Measurements from ENCODE around the gene GARIN5B. TPM values are rescaled to one million over a fixed set of nuclear protein-coding genes. Genes with fewer than 3 reads are reported as not detected.
A peak's percentile ranks its signal among the peaks of the same experiment; 100 is the strongest.
"Not testable (repeated sequence)": the region's sequence is repeated elsewhere in the genome, so short reads cannot be mapped to it uniquely, and the experiment has no call there.

The GARIN5B gene
- total RNA-seq, 1 donor from 2014 or later, result 0.27 TPM

DNA sequence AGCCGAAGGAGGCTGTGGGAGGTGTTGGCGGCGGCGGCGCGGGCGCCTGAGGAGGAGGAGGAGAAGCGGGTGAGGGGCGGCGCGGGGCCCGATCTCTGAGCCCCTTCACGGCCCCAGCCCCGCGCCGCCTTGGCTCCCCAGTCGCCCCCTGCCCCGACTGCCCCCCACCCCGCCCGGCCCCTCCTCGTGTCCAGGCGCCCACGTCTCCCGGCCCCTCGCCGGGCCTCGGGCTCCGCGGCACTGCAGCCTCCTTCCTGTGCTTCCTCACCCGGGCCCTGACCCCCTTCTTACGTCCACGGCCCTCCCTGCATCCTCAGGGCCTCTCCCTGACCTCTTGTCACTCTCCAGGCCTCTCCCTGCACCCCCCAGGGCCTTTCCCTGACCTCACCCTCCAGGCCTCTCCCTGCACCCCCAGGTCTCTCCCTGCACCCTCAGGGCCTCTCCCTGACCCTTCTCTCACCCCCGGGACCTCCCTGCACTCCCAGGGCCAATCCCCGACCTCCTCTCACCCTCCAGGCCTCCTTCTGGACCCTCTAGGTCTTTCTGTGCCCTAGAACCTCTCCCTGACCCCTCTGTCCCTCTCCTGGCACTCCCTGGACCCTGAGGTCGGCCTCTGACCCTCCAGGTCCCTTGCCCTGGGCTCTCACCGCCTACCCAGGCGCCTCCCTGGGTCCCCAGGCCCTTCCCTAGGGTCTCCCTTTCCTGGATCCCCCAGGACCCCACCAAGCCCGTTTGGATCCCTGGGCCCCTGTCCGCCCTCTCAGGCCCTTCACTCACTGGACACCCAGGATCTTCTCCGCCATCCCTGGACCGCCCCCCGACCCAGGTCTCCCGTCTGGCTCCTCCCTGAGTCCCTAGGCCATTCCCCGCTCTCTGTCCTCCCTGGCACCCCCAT, 22.9 kb downstream of the GARIN5B start:
- H3K4me3 Mint-ChIP-seq, result peak overlapping the region; percentile 86
- H3K9me3 Mint-ChIP-seq, result no peaks in the 10 kb centered on the region
- no peaks in the 10 kb centered on the region for H3K27me3 Mint-ChIP-seq (ENCODE audit: low read depth)
- no peak for DNase-seq (ENCODE audit: low spot score in 2 of 2, unreplicated experiment in 2 of 2)
- TF ChIP-seq, protein P1, sequence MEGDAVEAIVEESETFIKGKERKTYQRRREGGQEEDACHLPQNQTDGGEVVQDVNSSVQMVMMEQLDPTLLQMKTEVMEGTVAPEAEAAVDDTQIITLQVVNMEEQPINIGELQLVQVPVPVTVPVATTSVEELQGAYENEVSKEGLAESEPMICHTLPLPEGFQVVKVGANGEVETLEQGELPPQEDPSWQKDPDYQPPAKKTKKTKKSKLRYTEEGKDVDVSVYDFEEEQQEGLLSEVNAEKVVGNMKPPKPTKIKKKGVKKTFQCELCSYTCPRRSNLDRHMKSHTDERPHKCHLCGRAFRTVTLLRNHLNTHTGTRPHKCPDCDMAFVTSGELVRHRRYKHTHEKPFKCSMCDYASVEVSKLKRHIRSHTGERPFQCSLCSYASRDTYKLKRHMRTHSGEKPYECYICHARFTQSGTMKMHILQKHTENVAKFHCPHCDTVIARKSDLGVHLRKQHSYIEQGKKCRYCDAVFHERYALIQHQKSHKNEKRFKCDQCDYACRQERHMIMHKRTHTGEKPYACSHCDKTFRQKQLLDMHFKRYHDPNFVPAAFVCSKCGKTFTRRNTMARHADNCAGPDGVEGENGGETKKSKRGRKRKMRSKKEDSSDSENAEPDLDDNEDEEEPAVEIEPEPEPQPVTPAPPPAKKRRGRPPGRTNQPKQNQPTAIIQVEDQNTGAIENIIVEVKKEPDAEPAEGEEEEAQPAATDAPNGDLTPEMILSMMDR (IDR thresholded peaks at IDR 0.05; ENCODE audit: unreplicated experiment), result no peak
- peaks cover 19% of the 10 kb centered on the region for H3K4me1 Mint-ChIP-seq
- peak overlapping the region; percentile 99 for H3K27ac Mint-ChIP-seq
- peaks cover 15% of the 10 kb centered on the region for H3K36me3 Mint-ChIP-seq

DNA sequence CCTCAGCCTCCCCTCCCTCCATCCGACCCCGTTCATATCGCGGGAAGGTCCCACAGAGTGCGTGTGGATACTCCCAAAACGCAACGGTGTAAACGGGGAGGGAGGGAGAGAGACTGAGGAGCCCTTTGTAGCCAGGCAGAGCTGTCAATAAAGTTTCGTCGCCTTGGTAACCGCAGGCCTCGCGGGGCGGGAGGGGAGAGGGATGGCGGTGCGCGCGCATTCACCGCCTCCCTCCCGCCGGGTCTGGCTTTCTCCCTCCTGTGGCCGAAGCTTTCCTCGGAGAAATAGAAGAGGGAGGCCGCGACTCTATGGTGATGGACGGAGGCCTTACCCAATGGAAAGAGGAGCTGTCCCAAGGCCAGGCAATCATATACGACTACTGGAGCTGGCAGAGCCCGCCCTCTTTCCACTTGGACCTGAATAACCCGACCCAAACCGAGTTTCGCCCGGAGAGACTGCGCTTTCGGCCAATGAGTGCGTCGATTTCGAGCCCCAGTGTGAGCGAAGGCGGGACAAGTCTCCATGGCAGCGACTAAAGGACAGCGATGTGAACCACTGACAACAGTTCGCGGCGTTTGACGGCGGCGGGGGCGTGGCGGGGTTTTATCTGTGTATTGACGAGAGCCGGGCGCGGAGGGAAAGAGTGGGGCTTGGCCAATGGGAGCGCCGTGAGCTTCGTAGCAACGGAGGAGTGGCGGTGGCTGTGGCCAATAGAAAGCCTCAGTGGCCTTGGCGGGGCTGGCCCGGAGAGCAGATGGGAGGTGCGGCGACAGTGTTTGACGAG, 23.8 kb downstream of the GARIN5B start, which contains the start of gene KMT5C:
Gene KMT5C, plus strand, starts transcription at position 772 of the 784 bp plus-strand sequence. CDS start 2,061 bp downstream, outside the sequence.
- Mint-ChIP-seq H3K27me3 (ENCODE audit: low read depth) (no peaks in the 10 kb centered on the region), H3K27ac (peak within 1 kb of the TSS; percentile 99), H3K36me3 (peaks cover 11% of the 10 kb centered on the region), H3K4me3 (peak within 1 kb of the TSS; percentile 86), H3K9me3 (no peaks in the 10 kb centered on the region), H3K4me1 (peaks cover 15% of the 10 kb centered on the region)
- TF ChIP-seq, protein P1 (IDR thresholded peaks at IDR 0.05; ENCODE audit: unreplicated experiment), result no peak
- DNase-seq (ENCODE audit: low spot score in 2 of 2, unreplicated experiment in 2 of 2), result peak; percentile 100

DNA sequence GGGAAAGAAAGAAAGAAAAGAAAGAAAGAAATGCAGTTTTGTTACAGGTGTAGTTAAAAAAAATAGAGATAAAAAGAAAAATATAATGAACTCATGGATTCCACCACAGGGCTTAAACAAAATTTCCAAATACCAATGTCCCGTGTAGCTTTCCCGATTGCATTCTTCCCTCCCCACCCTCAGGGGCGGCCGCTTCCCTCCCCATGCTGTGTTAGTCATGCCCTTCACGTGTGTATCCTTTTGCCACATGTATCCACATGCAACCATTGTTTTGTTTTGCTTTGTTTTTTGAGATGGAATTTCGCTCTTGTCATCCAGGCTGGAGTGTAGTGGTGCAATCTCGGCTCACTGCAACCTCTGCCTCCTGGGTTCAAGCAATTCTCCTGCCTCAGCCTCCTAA, 27.0 kb downstream of the GARIN5B start:
- Mint-ChIP-seq H3K36me3 (no peaks in the 10 kb centered on the region), H3K27ac (no peak overlapping the region), H3K4me3 (no peak overlapping the region), H3K4me1 (peaks cover 10% of the 10 kb centered on the region), H3K27me3 (ENCODE audit: low read depth) (no peaks in the 10 kb centered on the region), H3K9me3 (no peaks in the 10 kb centered on the region)
- TF ChIP-seq, protein P1 (IDR thresholded peaks at IDR 0.05; ENCODE audit: unreplicated experiment), result no peak
- DNase-seq (ENCODE audit: low spot score in 2 of 2, unreplicated experiment in 2 of 2), result no peak

DNA sequence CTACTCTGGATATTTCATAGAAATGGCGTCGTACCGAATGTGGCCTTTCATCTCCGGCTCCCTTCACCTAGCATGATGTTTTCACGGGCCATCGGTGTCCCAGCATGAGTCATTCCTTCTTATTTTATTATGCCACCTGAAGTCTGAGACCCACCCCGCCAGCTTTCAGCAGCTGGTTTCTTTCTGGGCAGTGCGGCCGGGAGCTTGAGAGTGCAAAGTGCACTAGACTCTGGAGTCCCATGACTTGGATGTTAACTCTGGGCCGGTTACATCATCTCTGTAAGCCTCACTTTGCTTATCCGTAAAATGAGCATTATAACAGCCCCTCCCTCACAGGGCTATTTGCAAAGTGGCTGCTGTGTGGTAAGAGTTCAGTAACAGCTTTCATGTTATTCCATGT, 29.2 kb downstream of the GARIN5B start:
- no peak overlapping the region for H3K27ac Mint-ChIP-seq
- no peaks in the 10 kb centered on the region for H3K9me3 Mint-ChIP-seq
- no peak for DNase-seq (ENCODE audit: low spot score in 2 of 2, unreplicated experiment in 2 of 2)
- H3K27me3 Mint-ChIP-seq (ENCODE audit: low read depth), result no peaks in the 10 kb centered on the region
- H3K4me3 Mint-ChIP-seq, result no peak overlapping the region
- peaks cover 4% of the 10 kb centered on the region for H3K4me1 Mint-ChIP-seq
- TF ChIP-seq, protein P1 (IDR thresholded peaks at IDR 0.05; ENCODE audit: unreplicated experiment), result no peak
- no peaks in the 10 kb centered on the region for H3K36me3 Mint-ChIP-seq

DNA sequence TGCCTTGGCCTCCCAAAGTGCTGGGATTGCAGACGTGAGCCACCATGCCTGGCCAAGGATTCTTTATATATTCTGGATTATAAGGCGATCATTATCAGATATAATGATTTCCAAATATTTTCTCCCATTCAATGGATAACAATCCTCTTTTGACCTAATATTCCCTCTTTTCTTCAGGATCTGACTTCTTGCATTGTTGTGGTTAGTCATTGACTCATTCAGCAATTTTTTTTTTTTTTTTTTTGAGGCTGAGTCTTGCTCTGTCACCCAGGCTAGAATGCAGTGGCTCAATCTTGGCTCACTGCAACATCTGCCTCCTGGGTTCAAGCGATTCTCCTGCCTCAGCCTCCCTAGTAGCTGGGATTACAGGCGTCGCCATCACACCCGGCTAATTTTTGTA, 33.3 kb downstream of the GARIN5B start:
- not testable (repeated sequence) for H3K9me3 Mint-ChIP-seq; H3K27me3 Mint-ChIP-seq (ENCODE audit: low read depth); H3K4me3 Mint-ChIP-seq; H3K27ac Mint-ChIP-seq; DNase-seq (ENCODE audit: low spot score in 2 of 2, unreplicated experiment in 2 of 2); H3K36me3 Mint-ChIP-seq; H3K4me1 Mint-ChIP-seq

DNA sequence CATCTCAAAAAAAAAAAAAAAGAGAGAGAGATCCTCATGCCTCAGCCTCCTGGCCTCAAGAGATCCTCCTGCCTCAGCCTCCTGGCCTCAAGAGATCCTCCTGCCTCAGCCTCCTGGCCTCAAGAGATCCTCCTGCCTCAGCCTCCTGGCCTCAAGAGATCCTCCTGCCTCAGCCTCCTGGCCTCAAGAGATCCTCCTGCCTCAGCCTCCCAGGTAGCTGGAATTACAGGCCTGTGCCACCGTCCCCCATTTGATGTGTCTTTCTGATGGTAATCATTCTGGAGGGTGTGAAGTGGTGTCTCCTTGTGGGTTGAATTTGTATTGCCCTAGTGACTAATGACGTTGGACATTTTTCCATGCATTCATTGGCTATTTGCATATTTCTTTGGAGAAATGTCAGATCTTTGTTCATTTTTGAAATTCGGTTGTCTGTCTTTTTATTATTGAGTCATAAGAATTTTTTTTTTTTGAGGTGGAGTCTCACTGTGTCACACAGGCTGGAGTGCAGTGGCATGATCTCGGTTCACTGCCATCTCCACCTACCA, 34.2 kb downstream of the GARIN5B start:
- not testable (repeated sequence) for H3K4me1 Mint-ChIP-seq; H3K27me3 Mint-ChIP-seq (ENCODE audit: low read depth); DNase-seq (ENCODE audit: low spot score in 2 of 2, unreplicated experiment in 2 of 2); H3K4me3 Mint-ChIP-seq; H3K36me3 Mint-ChIP-seq; H3K9me3 Mint-ChIP-seq; H3K27ac Mint-ChIP-seq
